Vagina (tissue), 2 donors: Measurements from ENCODE around the gene PCNX3. TPM values are rescaled to one million over a fixed set of nuclear protein-coding genes. Genes with fewer than 3 reads are reported as not detected.

Experiments
- DNase-seq, 2 donors: peaks; one replicate each; pipeline ENCODE4 v3.0.0-alpha.2; 2017; ENCODE audit errors: extremely low spot score in 2 of 2
- H3K27ac ChIP-seq: fragments of 200-600 bp; sonication (generic); one replicate; pipeline ENCODE4 v1.5.1; 2019
- H3K27me3 ChIP-seq: fragments of 200-600 bp; sonication (generic); one replicate; pipeline ENCODE4 v1.5.1; 2019
- H3K36me3 ChIP-seq, 2 donors: fragments of 200-600 bp; sonication (generic); one replicate each; pipeline ENCODE4 v1.5.1; 2017 to 2019
- H3K4me1 ChIP-seq: fragments of 200-600 bp; sonication (generic); one replicate; pipeline ENCODE4 v1.5.1; 2019
- H3K4me3 ChIP-seq, 2 donors: fragments of 200-600 bp; sonication (generic); 1 replicate in 1 of 2; 2 replicates in 1 of 2; pipeline ENCODE4 v1.5.1; 2016 to 2019
- H3K9me3 ChIP-seq: fragments of 200-600 bp; sonication (generic); one replicate; pipeline ENCODE4 v1.5.1; 2019
- CTCF ChIP-seq, 3 experiments: fragments of 450-650 bp in 2 of 3; fragments of 200-600 bp in 1 of 3; sonication (generic) in 1 of 3; IDR thresholded peaks; one replicate each; pipeline ENCODE4 v1.5.1; 2017 to 2019; ENCODE audit warnings: antibody characterized with exemption in 3 of 3, mild to moderate bottlenecking in 2 of 3, moderate library complexity in 2 of 3
- POLR2A ChIP-seq, 2 donors: fragments of 450-650 bp; IDR thresholded peaks; one replicate each; pipeline ENCODE4 v1.6.1; 2017; ENCODE audit warnings: antibody characterized with exemption in 2 of 2, mild to moderate bottlenecking in 2 of 2, moderate library complexity in 2 of 2
- POLR2AphosphoS5 ChIP-seq, 2 donors: sonication (generic); formaldehyde crosslinking; IDR thresholded peaks; one replicate each; pipeline ENCODE4 v1.9.0; 2017; ENCODE audit warnings: antibody characterized with exemption in 2 of 2, mild to moderate bottlenecking in 2 of 2, low read depth in 1 of 2; ENCODE audit not compliant: insufficient read depth in 1 of 2
- intact Hi-C: fragments of 100-400 bp; cut with DNase I; formaldehyde crosslinking; loops from one replicate; pipeline ENCODE4 v1.15.1; 2023
- total RNA-seq: library from RNA; depleted of rRNA; stranded (reverse); fragments of >200 nt; gene quantifications from one replicate; pipeline ENCODE4 v1.2.3, GENCODE V29; 2016

Gene PCNX3
- total RNA-seq, 1 donor from 2014 or later, result 24.8 TPM

DNA sequence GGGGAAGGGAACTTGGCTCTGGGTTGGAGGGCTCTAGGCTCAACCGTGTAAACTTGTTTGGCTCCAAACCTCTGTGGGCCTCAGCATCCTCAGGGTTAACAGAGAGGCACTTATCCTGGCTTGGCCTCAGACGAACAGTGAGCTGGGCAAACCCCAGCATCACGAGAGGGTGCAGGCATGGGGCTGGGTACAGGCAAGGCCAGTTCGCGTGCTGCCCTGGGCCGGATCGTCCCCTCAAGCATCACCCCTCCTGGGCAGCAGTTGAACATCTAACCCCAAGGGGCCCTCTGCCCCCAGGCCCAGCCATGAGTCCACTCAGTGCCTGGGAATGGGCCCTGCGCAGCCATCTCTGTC lies 37.8 kb upstream of the PCNX3 start:
- Histone ChIP-seq H3K27me3 (no peaks in the 10 kb centered on the region), H3K36me3 (peaks cover 3 to 32% of the 10 kb centered on the region in 2 donors), H3K4me1 (peaks cover 58% of the 10 kb centered on the region), H3K9me3 (no peaks in the 10 kb centered on the region), H3K27ac (peak overlapping the region; percentile 93), H3K4me3 (peak overlapping the region; percentile 81 to 98)
- no peak for DNase-seq
- intact Hi-C loops, result no loop called here
- TF ChIP-seq POLR2AphosphoS5 (IDR thresholded peaks at IDR 0.05; ENCODE audit: insufficient read depth in 1 of 2, low read depth in 1 of 2), result no peak
- TF ChIP-seq CTCF (IDR thresholded peaks at IDR 0.05), result no peak
- no peak for TF ChIP-seq POLR2A (IDR thresholded peaks at IDR 0.05)

DNA sequence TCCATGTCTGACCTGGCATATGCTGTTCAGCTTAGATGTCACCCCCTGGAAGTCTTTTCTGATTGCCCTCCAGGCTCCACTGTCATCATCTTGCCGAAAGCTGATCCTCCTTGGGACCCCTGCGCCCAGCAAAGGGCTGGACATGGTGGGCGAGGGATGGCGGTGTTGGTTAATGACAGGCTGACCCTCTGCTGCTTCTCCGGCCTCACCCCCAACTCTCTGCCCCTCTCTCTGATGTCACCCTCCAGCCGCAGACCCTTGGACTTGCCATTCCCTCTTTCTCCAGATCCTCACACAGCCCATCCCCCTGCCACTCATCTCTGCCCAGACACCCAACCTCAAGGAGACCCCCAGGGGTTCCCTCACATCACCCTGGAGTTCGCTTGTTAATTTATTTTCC lies 37.4 kb upstream of the PCNX3 start:
- peaks cover 55% of the 10 kb centered on the region for H3K4me1 ChIP-seq
- DNase-seq, result no peak
- TF ChIP-seq POLR2AphosphoS5 (IDR thresholded peaks at IDR 0.05; ENCODE audit: insufficient read depth in 1 of 2, low read depth in 1 of 2) (no peak), CTCF (IDR thresholded peaks at IDR 0.05) (no peak), POLR2A (IDR thresholded peaks at IDR 0.05) (no peak)
- intact Hi-C loops, result no loop called here
- H3K27ac ChIP-seq, result peak overlapping the region; percentile 93
- H3K4me3 ChIP-seq, result peak overlapping the region; percentile 81 to 98
- no peaks in the 10 kb centered on the region for H3K9me3 ChIP-seq
- H3K27me3 ChIP-seq, result no peaks in the 10 kb centered on the region
- H3K36me3 ChIP-seq, result peaks cover 3 to 32% of the 10 kb centered on the region in 2 donors

- Histone ChIP-seq H3K4me1 (peaks cover 49% of the 10 kb centered on the region), H3K9me3 (no peaks in the 10 kb centered on the region), H3K36me3 (peaks cover 3 to 34% of the 10 kb centered on the region in 2 donors), H3K4me3 (no peak overlapping the region), H3K27ac (no peak overlapping the region), H3K27me3 (no peaks in the 10 kb centered on the region)
- intact Hi-C loops, result no loop called here
- no peak for DNase-seq
- TF ChIP-seq POLR2AphosphoS5 (IDR thresholded peaks at IDR 0.05; ENCODE audit: insufficient read depth in 1 of 2, low read depth in 1 of 2), result no peak
- TF ChIP-seq POLR2A (IDR thresholded peaks at IDR 0.05), result no peak
- TF ChIP-seq CTCF (IDR thresholded peaks at IDR 0.05), result no peak
Measured at GRCh38 chr11:65578667-65579066, 36.9 kb upstream of the PCNX3 start.

GRCh38 chr11:65579291-65579690 lies 36.3 kb upstream of the PCNX3 start:
- no peak for TF ChIP-seq POLR2A (IDR thresholded peaks at IDR 0.05)
- no peak for TF ChIP-seq CTCF (IDR thresholded peaks at IDR 0.05)
- no peak for TF ChIP-seq POLR2AphosphoS5 (IDR thresholded peaks at IDR 0.05; ENCODE audit: insufficient read depth in 1 of 2, low read depth in 1 of 2)
- no peak overlapping the region for H3K27ac ChIP-seq
- H3K36me3 ChIP-seq, result peaks cover 3 to 40% of the 10 kb centered on the region in 2 donors
- no peaks in the 10 kb centered on the region for H3K27me3 ChIP-seq
- no peak for DNase-seq
- H3K9me3 ChIP-seq, result no peaks in the 10 kb centered on the region
- no peak overlapping the region for H3K4me3 ChIP-seq
- intact Hi-C loops, result no loop called here
- peaks cover 45% of the 10 kb centered on the region for H3K4me1 ChIP-seq

GRCh38 chr11:65580031-65580692 lies 35.4 kb upstream of the PCNX3 start:
- no peak for DNase-seq
- Histone ChIP-seq H3K4me3 (no peak overlapping the region), H3K27ac (no peak overlapping the region), H3K27me3 (no peaks in the 10 kb centered on the region), H3K4me1 (peaks cover 36% of the 10 kb centered on the region), H3K36me3 (peaks cover 3 to 43% of the 10 kb centered on the region in 2 donors), H3K9me3 (no peaks in the 10 kb centered on the region)
- TF ChIP-seq CTCF (IDR thresholded peaks at IDR 0.05) (no peak), POLR2A (IDR thresholded peaks at IDR 0.05) (no peak), POLR2AphosphoS5 (IDR thresholded peaks at IDR 0.05; ENCODE audit: insufficient read depth in 1 of 2, low read depth in 1 of 2) (no peak)
- intact Hi-C loops, result no loop called here
